Breast epithelium (tissue), 4 donors: Measurements from ENCODE around the gene PTF1A. TPM values are rescaled to one million over a fixed set of nuclear protein-coding genes. Genes with fewer than 3 reads are reported as not detected.

Experiments
- DNase-seq, 2 donors: peaks; one replicate each; pipeline ENCODE4 v3.0.0-alpha.2; 2019; ENCODE audit warnings: low spot score in 2 of 2
- H3K27ac ChIP-seq, 2 donors: fragments of 200-600 bp; sonication (generic) in 1 of 2; one replicate each; pipeline ENCODE4 v1.5.1; 2016 to 2019; ENCODE audit warnings: mild to moderate bottlenecking in 1 of 2
- H3K27me3 ChIP-seq, 2 donors: fragments of 200-600 bp; sonication (generic) in 1 of 2; one replicate each; pipeline versions ENCODE4 v1.5.1 to v1.6.0; 2017 to 2019; ENCODE audit warnings: control low read depth in 1 of 2, mild to moderate bottlenecking in 1 of 2
- H3K36me3 ChIP-seq: fragments of 200-600 bp; one replicate; pipeline ENCODE4 v1.5.1; 2019
- H3K4me1 ChIP-seq, 2 donors: fragments of 200-600 bp; sonication (generic); one replicate each; pipeline ENCODE4 v1.5.1; 2016 to 2019; ENCODE audit warnings: control low read depth in 1 of 2
- H3K4me3 ChIP-seq, 3 donors: fragments of 200-600 bp; sonication (generic); 1 replicate in 2 of 3; 2 replicates in 1 of 3; pipeline ENCODE4 v1.5.1; 2016 to 2019; ENCODE audit warnings: mild to moderate bottlenecking in 3 of 3, moderate library complexity in 2 of 3
- H3K9me3 ChIP-seq, 2 donors: fragments of 200-600 bp; sonication (generic) in 1 of 2; one replicate each; pipeline ENCODE4 v1.5.1; 2016 to 2019; ENCODE audit warnings: control low read depth in 1 of 2
- CTCF ChIP-seq, 3 donors: fragments of 450-650 bp; IDR thresholded peaks; one replicate each; pipeline ENCODE4 v1.5.1; 2016 to 2017; ENCODE audit warnings: antibody characterized with exemption in 3 of 3, mild to moderate bottlenecking in 3 of 3, moderate library complexity in 3 of 3
- POLR2A ChIP-seq: fragments of 450-650 bp; IDR thresholded peaks from one replicate; pipeline ENCODE4 v1.6.1; 2016; ENCODE audit warnings: antibody characterized with exemption, mild to moderate bottlenecking, moderate library complexity
- POLR2AphosphoS5 ChIP-seq, 3 donors: sonication (generic); formaldehyde crosslinking; IDR thresholded peaks; one replicate each; pipeline ENCODE4 v1.6.1; 2017; ENCODE audit warnings: antibody characterized with exemption in 3 of 3
- intact Hi-C: fragments of 100-400 bp; cut with DNase I; formaldehyde crosslinking; loops from one replicate; pipeline ENCODE4 v1.15.1; 2023; ENCODE audit warnings: low total_unique reads
- total RNA-seq, 3 donors: library from RNA; depleted of rRNA; stranded (reverse); fragments of >200 nt; gene quantifications; one replicate each; pipeline ENCODE4 v1.1.0, GENCODE V29; 2016

Gene PTF1A
- total RNA-seq, result not detected

- Histone ChIP-seq H3K4me3 (peak within 1 kb of the TSS in 1 of 3 donors; percentile 43), H3K27me3 (peaks cover 0 to 93% of the 10 kb centered on the region in 2 donors), H3K27ac (no peak within 1 kb of the TSS), H3K4me1 (no peaks in the 10 kb centered on the region), H3K36me3 (no peaks in the 10 kb centered on the region), H3K9me3 (no peaks in the 10 kb centered on the region)
- intact Hi-C loops, result loop anchor here (1.0 kb wide), 1 partner anchor 34 kb away; no protein-coding TSS in a partner anchor
- TF ChIP-seq POLR2AphosphoS5 (IDR thresholded peaks at IDR 0.05) (no peak), POLR2A (no peak), CTCF (IDR thresholded peaks at IDR 0.05) (no peak)
- DNase-seq, result no peak
Measured at GRCh38 chr10:23191764-23192711, at the start of gene PTF1A. Gene PTF1A (plus strand): TSS chr10:23192312. CDS start chr10:23192531, 219 bp downstream.

- Histone ChIP-seq H3K4me1 (no peaks in the 10 kb centered on the region), H3K27ac (no peak overlapping the region), H3K9me3 (peaks cover 0 to 4% of the 10 kb centered on the region in 2 donors), H3K36me3 (no peaks in the 10 kb centered on the region), H3K27me3 (no peaks in the 10 kb centered on the region), H3K4me3 (no peak overlapping the region)
- no peak for DNase-seq
- intact Hi-C loops, result no loop called here
- TF ChIP-seq POLR2A (no peak), POLR2AphosphoS5 (IDR thresholded peaks at IDR 0.05) (no peak), CTCF (IDR thresholded peaks at IDR 0.05) (no peak)
Measured at GRCh38 chr10:23146258-23146657, 45.9 kb upstream of the PTF1A start.

- intact Hi-C loops, result no loop called here
Measured at GRCh38 chr10:23147035-23147434, 45.1 kb upstream of the PTF1A start.

GRCh38 chr10:23148214-23148613, 43.9 kb upstream of the PTF1A start:
- Histone ChIP-seq H3K4me1 (no peaks in the 10 kb centered on the region), H3K36me3 (no peaks in the 10 kb centered on the region), H3K27ac (no peak overlapping the region), H3K4me3 (no peak overlapping the region), H3K9me3 (no peaks in the 10 kb centered on the region), H3K27me3 (no peaks in the 10 kb centered on the region)
- no peak for TF ChIP-seq CTCF (IDR thresholded peaks at IDR 0.05)
- TF ChIP-seq POLR2AphosphoS5 (IDR thresholded peaks at IDR 0.05), result no peak
- no peak for TF ChIP-seq POLR2A
- DNase-seq, result no peak
- intact Hi-C loops, result no loop called here

More at GRCh38 chr10:23147035-23147434, 45.1 kb upstream of the PTF1A start:
- no peak overlapping the region for H3K27ac ChIP-seq
- no peaks in the 10 kb centered on the region for H3K27me3 ChIP-seq
- H3K36me3 ChIP-seq, result no peaks in the 10 kb centered on the region
- TF ChIP-seq CTCF (IDR thresholded peaks at IDR 0.05) (no peak), POLR2A (no peak), POLR2AphosphoS5 (IDR thresholded peaks at IDR 0.05) (no peak)
- DNase-seq, result no peak
- H3K4me1 ChIP-seq, result no peaks in the 10 kb centered on the region
- H3K4me3 ChIP-seq, result no peak overlapping the region
- no peaks in the 10 kb centered on the region for H3K9me3 ChIP-seq

- Histone ChIP-seq H3K9me3 (no peaks in the 10 kb centered on the region), H3K27me3 (no peaks in the 10 kb centered on the region), H3K36me3 (no peaks in the 10 kb centered on the region), H3K4me3 (no peak overlapping the region), H3K4me1 (no peaks in the 10 kb centered on the region), H3K27ac (no peak overlapping the region)
- intact Hi-C loops, result no loop called here
- no peak for TF ChIP-seq CTCF (IDR thresholded peaks at IDR 0.05)
- TF ChIP-seq POLR2A, result no peak
- no peak for TF ChIP-seq POLR2AphosphoS5 (IDR thresholded peaks at IDR 0.05)
- DNase-seq, result no peak
Measured at GRCh38 chr10:23150091-23150490, 42.0 kb upstream of the PTF1A start.
